ENCODE results near the gene NPIPB8. TPM values are rescaled to one million over a fixed set of nuclear protein-coding genes. Genes with fewer than 3 reads are reported as not detected.

The NPIPB8 gene
- total and polyA plus RNA-seq, 2 of the 13 experiments (the other 11 are each of a cell fraction or from before 2014, with no cell fraction given), result 0.49 to 2.3 TPM

DNA sequence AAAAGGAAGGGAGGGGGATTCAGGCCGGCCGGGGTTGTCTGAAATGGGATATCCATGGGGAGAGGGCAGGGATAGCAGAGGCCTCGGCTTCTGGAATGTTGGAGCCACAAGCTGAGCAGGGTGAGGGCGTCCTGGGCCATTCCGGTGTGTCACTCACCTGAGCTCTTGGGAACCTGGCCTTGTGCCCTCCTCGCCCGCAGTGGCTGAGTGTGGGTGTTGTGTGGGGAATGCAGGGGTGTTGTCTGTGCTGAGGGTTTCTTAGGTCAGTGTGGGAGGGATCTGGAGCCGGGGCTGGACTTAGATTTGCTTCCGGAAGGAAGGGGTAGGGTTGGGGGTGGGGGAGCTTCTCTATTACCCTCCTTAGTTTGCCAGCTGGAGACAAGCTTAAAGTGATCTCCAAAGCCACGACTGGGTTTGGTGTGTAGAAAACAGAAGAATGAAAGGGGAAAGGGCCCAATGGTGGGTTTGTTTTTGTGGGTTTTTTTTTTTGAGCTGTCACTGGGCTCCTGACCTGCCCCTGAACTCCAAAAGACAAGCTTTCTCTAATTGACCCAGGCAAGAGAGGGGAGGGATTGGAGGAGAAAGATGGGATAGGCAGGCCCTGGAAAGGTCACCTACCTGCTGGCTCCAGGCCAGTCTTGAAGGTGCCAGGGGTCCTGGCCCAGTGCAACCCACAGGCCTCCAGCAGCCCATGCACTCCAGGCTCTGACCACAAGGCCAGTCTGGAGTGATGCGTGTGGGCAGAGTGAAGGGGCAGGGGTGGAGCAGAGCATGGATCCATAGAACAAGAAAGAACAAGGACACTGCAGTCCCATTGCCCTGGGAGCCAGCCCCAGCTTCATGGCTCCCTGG, 40.8 kb upstream of the NPIPB8 start, which contains the start of gene SULT1A2 (continued):
- 0 out of 2 replicates have a peak, but pooled peaks have one; percentile 35 for TF ChIP-seq ISX (CRISPR knock-in tag; conservative IDR thresholded peaks at IDR 0.05)
- TF ChIP-seq CHD2 (IDR thresholded peaks at IDR 0.05; ENCODE audit: low read depth, low read length), result no peak
- no peak for TF ChIP-seq REXO4 (CRISPR knock-in tag; IDR thresholded peaks at IDR 0.05; ENCODE audit: borderline replicate concordance)
- no peak for TF ChIP-seq ZNF331 (CRISPR knock-in tag; IDR thresholded peaks at IDR 0.05)
- TF ChIP-seq ATRX (CRISPR knock-in tag; IDR thresholded peaks at IDR 0.05; ENCODE audit: borderline replicate concordance), result no peak
- no peak for TF ChIP-seq KDM1A (CRISPR knock-in tag; IDR thresholded peaks at IDR 0.05)
- no peak for TF ChIP-seq ELF1 (CRISPR knock-in tag; IDR thresholded peaks at IDR 0.05)
- no peak for TF ChIP-seq ZNF33B (CRISPR knock-in tag; IDR thresholded peaks at IDR 0.05)
- no peak for TF ChIP-seq GLMP (CRISPR knock-in tag; IDR thresholded peaks at IDR 0.05; ENCODE audit: borderline replicate concordance)
- no peak for TF ChIP-seq ZNF660 (CRISPR knock-in tag; IDR thresholded peaks at IDR 0.05; ENCODE audit: borderline replicate concordance, low read depth)
- TF ChIP-seq ARNTL (CRISPR knock-in tag; IDR thresholded peaks at IDR 0.05), result no peak
- no peak; the same call in 1 of the 2 replicates for TF ChIP-seq SIN3A (IDR thresholded peaks at IDR 0.05; ENCODE audit: borderline replicate concordance, low read depth, low read length)
- no peak for TF ChIP-seq ZSCAN21 (CRISPR knock-in tag; IDR thresholded peaks at IDR 0.05; ENCODE audit: borderline replicate concordance)
- TF ChIP-seq TOPORS (CRISPR knock-in tag; IDR thresholded peaks at IDR 0.05), result no peak
- TF ChIP-seq ZNF740 (CRISPR knock-in tag; IDR thresholded peaks at IDR 0.05), result no peak
- no peak for TF ChIP-seq HOXA5 (CRISPR knock-in tag; IDR thresholded peaks at IDR 0.05)
- TF ChIP-seq SRSF1 (optimal IDR thresholded peaks at IDR 0.05; ENCODE audit: low read depth, low read length), result no peak
- no peak for TF ChIP-seq SRF (IDR thresholded peaks at IDR 0.05; ENCODE audit: low read depth, low read length)
- TF ChIP-seq, protein P1, sequence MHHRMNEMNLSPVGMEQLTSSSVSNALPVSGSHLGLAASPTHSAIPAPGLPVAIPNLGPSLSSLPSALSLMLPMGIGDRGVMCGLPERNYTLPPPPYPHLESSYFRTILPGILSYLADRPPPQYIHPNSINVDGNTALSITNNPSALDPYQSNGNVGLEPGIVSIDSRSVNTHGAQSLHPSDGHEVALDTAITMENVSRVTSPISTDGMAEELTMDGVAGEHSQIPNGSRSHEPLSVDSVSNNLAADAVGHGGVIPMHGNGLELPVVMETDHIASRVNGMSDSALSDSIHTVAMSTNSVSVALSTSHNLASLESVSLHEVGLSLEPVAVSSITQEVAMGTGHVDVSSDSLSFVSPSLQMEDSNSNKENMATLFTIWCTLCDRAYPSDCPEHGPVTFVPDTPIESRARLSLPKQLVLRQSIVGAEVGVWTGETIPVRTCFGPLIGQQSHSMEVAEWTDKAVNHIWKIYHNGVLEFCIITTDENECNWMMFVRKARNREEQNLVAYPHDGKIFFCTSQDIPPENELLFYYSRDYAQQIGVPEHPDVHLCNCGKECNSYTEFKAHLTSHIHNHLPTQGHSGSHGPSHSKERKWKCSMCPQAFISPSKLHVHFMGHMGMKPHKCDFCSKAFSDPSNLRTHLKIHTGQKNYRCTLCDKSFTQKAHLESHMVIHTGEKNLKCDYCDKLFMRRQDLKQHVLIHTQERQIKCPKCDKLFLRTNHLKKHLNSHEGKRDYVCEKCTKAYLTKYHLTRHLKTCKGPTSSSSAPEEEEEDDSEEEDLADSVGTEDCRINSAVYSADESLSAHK (CRISPR knock-in tag; IDR thresholded peaks at IDR 0.05; ENCODE audit: borderline replicate concordance), result no peak
- TF ChIP-seq SKI (IDR thresholded peaks at IDR 0.05; ENCODE audit: partially characterized antibody), result no peak
- TF ChIP-seq FOSL2 (CRISPR knock-in tag; IDR thresholded peaks at IDR 0.05), result peak; percentile 38; the same call in 1 of the 2 replicates
- no peak for TF ChIP-seq ZNF256 (CRISPR knock-in tag; conservative IDR thresholded peaks at IDR 0.05)
- TF ChIP-seq NFE2L2 (IDR thresholded peaks at IDR 0.05; ENCODE audit: low read length), result no peak
- no peak for TF ChIP-seq ZNF574 (CRISPR knock-in tag; IDR thresholded peaks at IDR 0.05)
- no peak for TF ChIP-seq FOXO1 (CRISPR knock-in tag; IDR thresholded peaks at IDR 0.05)

Measured in HepG2 (cell line).